Ovary (tissue), 9 donors: ENCODE results near the gene PROSER3. TPM values are rescaled to one million over a fixed set of nuclear protein-coding genes. Genes with fewer than 3 reads are reported as not detected.

Experiments
- DNase-seq, 5 donors: peaks; one replicate each; pipeline ENCODE4 v3.0.0-alpha.2; 2019 to 2020
- H3K27ac ChIP-seq, 2 donors: fragments of 200-600 bp; one replicate each; pipeline versions ENCODE4 v1.5.1 to v1.8.0; 2019 to 2022
- H3K27me3 ChIP-seq: fragments of 200-600 bp; one replicate; pipeline ENCODE4 v1.8.0; 2022
- H3K36me3 ChIP-seq: fragments of 200-600 bp; sonication (generic); one replicate; pipeline ENCODE4 v1.5.1; 2019
- H3K4me1 ChIP-seq: one replicate; pipeline ENCODE4 v1.8.1; 2013; ENCODE audit warnings: mild to moderate bottlenecking, moderate library complexity; ENCODE audit not compliant: insufficient read depth
- H3K4me3 ChIP-seq: fragments of 200-600 bp; sonication (generic); one replicate; pipeline ENCODE4 v1.5.1; 2017
- H3K9me3 ChIP-seq, 2 donors: fragments of 200-600 bp in 1 of 2; sonication (generic) in 1 of 2; one replicate each; pipeline versions ENCODE4 v1.5.1 to v1.8.1; 2013 to 2019; ENCODE audit warnings: mild to moderate bottlenecking in 1 of 2, moderate library complexity in 1 of 2
- EP300 ChIP-seq: sonication (generic); formaldehyde crosslinking; IDR thresholded peaks from one replicate; pipeline ENCODE4 v1.6.1; 2017; ENCODE audit warnings: antibody characterized with exemption
- POLR2A ChIP-seq: fragments of 450-650 bp; IDR thresholded peaks from one replicate; pipeline ENCODE4 v1.6.1; 2017; ENCODE audit warnings: antibody characterized with exemption, mild to moderate bottlenecking, moderate library complexity
- WGBS, 3 donors: extraction: QIAGEN DNeasy Blood & Tissue Kit in 1 of 3; methylation state at CpG; one replicate each; pipeline versions ENCODE4 v1.1.5 to v1.1.7; 2013 to 2017; 5-methylcytosine and 5-hydroxymethylcytosine counted together
- intact Hi-C, 4 donors: fragments of 100-400 bp; cut with DNase I; formaldehyde crosslinking; loops; one replicate each; pipeline versions ENCODE4 v1.11.0 to v1.15.1; 2022 to 2023
- polyA plus RNA-seq, 2 donors: library from polyadenylated mRNA; stranded (reverse); fragments of 200-250 nt in 1 of 2; fragments of 350-450 nt in 1 of 2; fragmentation: Illumina TruSeq in 1 of 2; extraction: RNeasy Lipid Tissue Mini Kit (QIAGEN cat#74804) in 1 of 2; gene quantifications; one replicate each; pipeline ENCODE4 v1.2.3, GENCODE V29; 2013 to 2014
- total RNA-seq, 7 donors: library from RNA; depleted of rRNA in 2 of 7; stranded (reverse); fragments of >200 nt in 2 of 7; fragmentation: NEBNext Ultra II Directional in 3 of 7; extraction: Animal tissue kit (Norgen Biotek cat#: 25700) in 3 of 7; gene quantifications; one replicate each; pipeline versions ENCODE4 v1.1.0 to v1.2.4, GENCODE V29; 2016 to 2023
- TF ChIP-seq, protein P1 (sequence below), 3 donors: fragments of 450-650 bp in 2 of 3; fragments of 200-600 bp in 1 of 3; IDR thresholded peaks; one replicate each; pipeline versions ENCODE4 v1.5.1 to v1.8.0; 2016 to 2022; ENCODE audit warnings: antibody characterized with exemption in 3 of 3, mild to moderate bottlenecking in 1 of 3
- donor health status: DM: no; HTN: no; CAD: no; lungs with moderate emphysema.
- donor health status: DM: no; HTN: no; CAD: no.
- donor health status: Bipolar disorder and iron deficiency.
- donor health status: DM: yes; HTN: yes; CAD: no.
- donor health status: DM: no; HTN: no; CAD: no.
- donor health status: DM: yes; HTN: yes; CAD: no.

The PROSER3 gene
- total and polyA plus RNA-seq, 9 donors = 3.3 to 59.0 (median 24.4) TPM

DNA sequence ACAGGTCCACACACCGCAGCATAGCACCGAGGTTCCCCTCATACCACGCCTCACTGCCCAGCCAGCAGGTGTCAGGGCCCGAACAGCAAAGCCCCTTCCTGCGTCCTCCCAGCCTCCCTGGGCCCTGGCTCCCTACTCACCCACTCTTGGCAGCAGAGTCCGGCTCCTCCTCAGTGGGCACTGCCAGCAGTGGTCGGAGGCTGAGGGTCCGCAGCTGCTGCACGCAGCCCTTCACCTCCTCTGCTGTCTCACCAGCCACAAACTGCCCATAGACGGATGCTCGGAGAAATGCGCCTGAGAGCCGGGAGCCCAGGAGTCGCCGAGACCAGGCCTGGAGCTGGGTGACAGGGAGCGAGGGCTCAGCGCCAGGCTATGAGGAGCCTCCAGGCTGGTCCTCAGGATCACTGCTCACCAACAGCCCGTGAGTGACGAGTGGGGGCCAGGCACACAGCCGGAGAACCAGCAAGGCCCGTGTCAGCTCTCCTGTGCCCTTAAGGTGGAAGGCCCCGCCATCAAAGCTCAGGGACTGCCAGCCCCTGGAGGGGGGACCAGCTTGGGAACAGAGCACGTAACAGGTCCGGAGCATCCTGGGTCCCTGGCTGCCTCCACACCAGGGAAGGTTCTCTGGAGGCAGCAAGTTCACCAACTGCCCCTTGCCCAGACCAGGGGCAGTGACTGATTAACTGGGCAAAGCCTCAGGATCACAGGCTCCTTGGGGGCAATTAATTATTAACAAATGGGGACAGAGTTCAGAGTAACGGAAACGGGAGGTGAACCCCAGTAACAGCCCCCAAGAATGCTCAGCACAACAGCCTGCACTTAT lies 54.5 kb downstream of the PROSER3 start, which contains the start of gene PRODH2:
Gene PRODH2 (minus strand): TSS at position 626 of the 823 bp plus-strand sequence. CDS start 40 bp downstream, at position 586.
- WGBS, 3 donors = 63% methylated on average over 15 to 26 of the region's 26 CpGs

DNA sequence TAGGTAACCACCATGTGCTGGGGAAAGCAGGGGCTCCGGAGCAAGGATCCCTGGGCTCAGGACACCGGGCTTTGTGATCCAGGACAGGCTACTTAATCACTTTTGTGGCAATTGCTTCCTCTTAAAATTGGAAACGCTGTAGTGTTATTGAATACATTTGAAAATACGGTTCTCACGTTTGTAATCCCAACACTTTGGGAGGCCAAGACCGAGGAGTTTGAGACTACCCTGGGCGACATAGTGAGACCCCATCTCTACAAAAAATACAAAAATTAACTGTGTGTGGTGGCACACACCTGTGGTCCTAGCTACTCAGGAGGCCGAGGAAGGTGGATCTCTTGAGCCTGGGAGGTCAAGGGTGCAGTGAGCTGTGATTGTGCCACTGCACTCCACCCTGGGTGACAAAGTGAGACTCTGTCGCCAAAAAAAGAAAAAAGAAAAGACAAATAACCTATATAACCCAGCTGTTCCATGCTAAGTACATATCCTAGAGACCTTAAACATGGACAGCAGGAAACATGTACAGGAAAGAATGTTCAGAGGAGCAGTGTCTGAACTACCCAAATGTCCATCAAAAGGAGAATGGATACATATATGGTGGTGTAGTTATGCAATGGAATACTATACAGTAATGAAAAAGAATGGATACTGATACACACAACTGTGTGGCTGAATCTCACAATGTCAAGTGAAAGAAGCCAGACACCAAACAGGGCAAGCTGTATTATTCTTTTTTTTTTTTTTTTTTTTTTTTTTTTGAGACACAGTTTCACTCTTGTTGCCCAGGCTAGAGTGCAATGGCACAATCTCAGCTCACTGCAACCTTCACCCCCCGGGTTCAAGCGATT lies 55.3 kb downstream of the PROSER3 start:
- H3K4me1 ChIP-seq = no peaks in the 10 kb centered on the region
- intact Hi-C loops = loop anchor here in 1 of 4 donors (10.0 kb wide), 1 partner anchor 98 kb away; the partner anchor contains the start of gene KMT2B
- no peak overlapping the region for H3K4me3 ChIP-seq
- H3K27ac ChIP-seq = no peak overlapping the region
- H3K36me3 ChIP-seq = no peaks in the 10 kb centered on the region
- 79 to 86% (median 82%) methylated on average over 11 of the region's 11 CpGs for WGBS, 3 donors
- H3K9me3 ChIP-seq = no peaks in the 10 kb centered on the region
- no peak for DNase-seq
- no peaks in the 10 kb centered on the region for H3K27me3 ChIP-seq
- TF ChIP-seq, protein P1, sequence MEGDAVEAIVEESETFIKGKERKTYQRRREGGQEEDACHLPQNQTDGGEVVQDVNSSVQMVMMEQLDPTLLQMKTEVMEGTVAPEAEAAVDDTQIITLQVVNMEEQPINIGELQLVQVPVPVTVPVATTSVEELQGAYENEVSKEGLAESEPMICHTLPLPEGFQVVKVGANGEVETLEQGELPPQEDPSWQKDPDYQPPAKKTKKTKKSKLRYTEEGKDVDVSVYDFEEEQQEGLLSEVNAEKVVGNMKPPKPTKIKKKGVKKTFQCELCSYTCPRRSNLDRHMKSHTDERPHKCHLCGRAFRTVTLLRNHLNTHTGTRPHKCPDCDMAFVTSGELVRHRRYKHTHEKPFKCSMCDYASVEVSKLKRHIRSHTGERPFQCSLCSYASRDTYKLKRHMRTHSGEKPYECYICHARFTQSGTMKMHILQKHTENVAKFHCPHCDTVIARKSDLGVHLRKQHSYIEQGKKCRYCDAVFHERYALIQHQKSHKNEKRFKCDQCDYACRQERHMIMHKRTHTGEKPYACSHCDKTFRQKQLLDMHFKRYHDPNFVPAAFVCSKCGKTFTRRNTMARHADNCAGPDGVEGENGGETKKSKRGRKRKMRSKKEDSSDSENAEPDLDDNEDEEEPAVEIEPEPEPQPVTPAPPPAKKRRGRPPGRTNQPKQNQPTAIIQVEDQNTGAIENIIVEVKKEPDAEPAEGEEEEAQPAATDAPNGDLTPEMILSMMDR (IDR thresholded peaks at IDR 0.05) = no peak

More for the DNA sequence above, 54.5 kb downstream of the PROSER3 start, which contains the start of gene PRODH2:
- H3K27ac ChIP-seq = no peak within 1 kb of the TSS
- TF ChIP-seq, protein P1 (IDR thresholded peaks at IDR 0.05) = no peak
- TF ChIP-seq EP300 = no peak
- TF ChIP-seq POLR2A = no peak
- no peaks in the 10 kb centered on the region for H3K36me3 ChIP-seq
- H3K27me3 ChIP-seq = no peaks in the 10 kb centered on the region
- H3K4me3 ChIP-seq = no peak within 1 kb of the TSS
- intact Hi-C loops = loop anchor here in 1 of 4 donors (10.0 kb wide), 1 partner anchor 98 kb away; the partner anchor contains the start of gene KMT2B
- no peaks in the 10 kb centered on the region for H3K9me3 ChIP-seq
- DNase-seq = no peak
- no peaks in the 10 kb centered on the region for H3K4me1 ChIP-seq

DNA sequence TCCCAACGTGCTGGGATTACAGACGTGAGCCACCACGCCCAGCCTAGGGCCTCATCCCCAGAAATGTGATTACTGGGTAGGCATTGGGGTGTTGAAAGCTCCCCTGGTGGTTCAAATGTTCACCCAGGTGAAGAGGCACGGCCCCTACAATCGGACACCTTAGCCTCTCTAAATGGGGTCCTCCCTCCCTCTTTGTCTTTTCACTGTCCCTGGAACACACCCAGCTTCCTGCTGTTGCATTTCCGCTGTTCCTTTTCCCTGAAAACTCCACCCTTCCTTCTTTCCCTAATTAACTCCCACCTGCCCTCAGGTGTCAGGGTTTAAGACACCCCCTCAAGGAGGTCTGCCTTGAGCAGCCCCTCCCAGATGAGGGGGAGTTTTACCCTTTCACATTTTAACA lies 58.3 kb downstream of the PROSER3 start:
- intact Hi-C loops = loop anchor here in 1 of 4 donors (5.0 to 10.0 kb wide), 2 partner anchors 101 to 124 kb away; partner anchors contain the start of gene KMT2B
- H3K27me3 ChIP-seq = no peaks in the 10 kb centered on the region
- 19 to 25% (median 24%) methylated on average over 6 of the region's 6 CpGs for WGBS, 3 donors

DNA sequence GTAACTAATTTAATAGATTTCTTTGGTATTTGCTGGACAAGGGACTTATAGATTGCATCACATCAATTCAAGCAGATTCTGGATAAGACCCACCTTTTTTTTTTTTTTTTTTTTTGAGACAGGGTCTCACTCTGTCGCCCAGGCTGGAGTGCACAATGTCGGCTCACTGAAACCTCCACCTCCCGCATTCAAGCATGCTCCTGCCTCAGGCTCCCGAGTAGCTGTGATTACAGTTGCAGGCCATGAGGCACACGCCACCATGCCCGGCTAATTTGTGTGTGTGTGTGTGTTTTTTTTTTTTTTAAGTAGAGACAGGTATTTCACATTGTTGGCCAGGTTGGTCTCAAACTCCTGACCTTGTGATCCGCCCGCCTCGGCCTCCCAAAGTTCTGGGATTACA lies 58.9 kb downstream of the PROSER3 start:
- no peaks in the 10 kb centered on the region for H3K9me3 ChIP-seq
- DNase-seq = no peak
- intact Hi-C loops = loop anchor here in 1 of 4 donors (5.0 to 10.0 kb wide), 2 partner anchors 102 to 125 kb away; partner anchors contain the start of gene KMT2B
- H3K27ac ChIP-seq = no peak overlapping the region
- H3K36me3 ChIP-seq = no peaks in the 10 kb centered on the region
- no peaks in the 10 kb centered on the region for H3K27me3 ChIP-seq
- WGBS, 3 donors = 75 to 78% (median 77%) methylated on average over 9 of the region's 9 CpGs
- H3K4me1 ChIP-seq = no peaks in the 10 kb centered on the region
- H3K4me3 ChIP-seq = no peak overlapping the region
- TF ChIP-seq, protein P1 (IDR thresholded peaks at IDR 0.05) = no peak
- no peak for TF ChIP-seq EP300
- TF ChIP-seq POLR2A = no peak

More for the DNA sequence above, 58.3 kb downstream of the PROSER3 start:
- Histone ChIP-seq H3K36me3 (no peaks in the 10 kb centered on the region), H3K27ac (no peak overlapping the region), H3K9me3 (no peaks in the 10 kb centered on the region), H3K4me3 (no peak overlapping the region), H3K4me1 (no peaks in the 10 kb centered on the region)
- DNase-seq = no peak
- TF ChIP-seq POLR2A = no peak
- no peak for TF ChIP-seq EP300
- TF ChIP-seq, protein P1 (IDR thresholded peaks at IDR 0.05) = no peak
